ENCODE measurements around the gene SCARB1.

Gene SCARB1

DNA sequence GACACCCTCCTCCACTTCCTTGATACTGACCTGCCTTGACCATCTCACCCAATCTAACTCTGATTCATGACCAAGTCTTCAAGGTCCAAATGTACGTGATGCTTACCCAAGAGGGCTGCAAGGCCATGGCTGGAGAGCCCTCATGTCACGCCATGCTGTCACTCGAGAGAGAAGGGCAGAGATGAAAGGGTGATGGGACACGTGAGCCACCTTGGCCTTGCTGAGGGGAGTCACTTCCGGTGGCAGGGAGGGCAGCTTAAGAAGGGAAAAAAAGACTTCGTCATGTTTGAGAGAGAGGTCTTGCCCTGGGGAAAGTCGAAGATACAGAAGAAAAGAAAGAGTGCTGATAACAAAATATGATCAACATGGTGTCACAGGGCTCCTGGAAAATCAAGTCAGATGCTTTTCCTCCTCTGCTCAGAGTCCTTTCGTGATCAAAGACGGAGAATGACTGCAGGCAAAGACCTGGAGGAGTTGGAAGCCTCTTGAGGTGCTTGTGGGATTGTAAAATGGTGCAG is 3.3 kb upstream of the SCARB1 start:
- DNase-seq (ENCODE audit: low read depth) = no peak
- H3K4me3 ChIP-seq (ENCODE audit: low read depth, low read length) = no peak overlapping the region
- TF ChIP-seq, protein P1, sequence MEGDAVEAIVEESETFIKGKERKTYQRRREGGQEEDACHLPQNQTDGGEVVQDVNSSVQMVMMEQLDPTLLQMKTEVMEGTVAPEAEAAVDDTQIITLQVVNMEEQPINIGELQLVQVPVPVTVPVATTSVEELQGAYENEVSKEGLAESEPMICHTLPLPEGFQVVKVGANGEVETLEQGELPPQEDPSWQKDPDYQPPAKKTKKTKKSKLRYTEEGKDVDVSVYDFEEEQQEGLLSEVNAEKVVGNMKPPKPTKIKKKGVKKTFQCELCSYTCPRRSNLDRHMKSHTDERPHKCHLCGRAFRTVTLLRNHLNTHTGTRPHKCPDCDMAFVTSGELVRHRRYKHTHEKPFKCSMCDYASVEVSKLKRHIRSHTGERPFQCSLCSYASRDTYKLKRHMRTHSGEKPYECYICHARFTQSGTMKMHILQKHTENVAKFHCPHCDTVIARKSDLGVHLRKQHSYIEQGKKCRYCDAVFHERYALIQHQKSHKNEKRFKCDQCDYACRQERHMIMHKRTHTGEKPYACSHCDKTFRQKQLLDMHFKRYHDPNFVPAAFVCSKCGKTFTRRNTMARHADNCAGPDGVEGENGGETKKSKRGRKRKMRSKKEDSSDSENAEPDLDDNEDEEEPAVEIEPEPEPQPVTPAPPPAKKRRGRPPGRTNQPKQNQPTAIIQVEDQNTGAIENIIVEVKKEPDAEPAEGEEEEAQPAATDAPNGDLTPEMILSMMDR (IDR thresholded peaks at IDR 0.05; ENCODE audit: low read depth, low read length, missing control alignments) = no peak

DNA sequence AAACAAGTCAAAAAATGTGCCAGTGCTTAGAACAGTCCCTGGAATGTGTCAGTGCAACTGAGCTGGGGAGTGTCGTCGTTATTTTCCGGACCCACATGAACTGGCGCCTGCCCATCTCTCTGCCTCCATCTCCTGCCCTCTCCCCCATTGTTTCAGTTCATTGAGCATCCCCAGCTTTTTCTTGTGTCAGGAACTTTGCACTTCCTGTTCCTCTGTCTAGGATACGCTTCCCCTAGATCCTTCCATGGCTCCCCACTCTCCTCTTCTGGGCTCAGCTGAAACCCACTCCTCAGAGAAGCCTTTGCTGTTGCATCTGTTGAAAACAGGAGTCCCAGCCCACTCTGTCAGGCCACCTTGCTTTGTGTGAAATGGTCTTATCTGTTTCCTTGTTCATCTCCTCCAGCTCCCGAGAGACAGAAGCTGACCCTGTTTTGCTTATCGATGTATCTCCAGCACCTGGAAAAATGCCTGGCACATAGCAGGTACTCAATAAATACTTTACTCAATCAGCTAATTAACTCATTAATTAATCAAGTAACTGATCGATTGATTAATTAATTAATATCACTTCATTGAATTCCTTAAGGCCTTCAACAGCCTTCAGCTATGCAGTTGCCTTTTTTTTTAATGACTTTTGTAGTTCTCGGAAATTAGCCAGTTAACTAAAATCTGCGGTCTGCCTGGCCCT is 2.7 kb upstream of the SCARB1 start:
- H3K4me3 ChIP-seq (ENCODE audit: low read depth, low read length) = no peak overlapping the region
- no peak for DNase-seq (ENCODE audit: low read depth)
- TF ChIP-seq, protein P1 (IDR thresholded peaks at IDR 0.05; ENCODE audit: low read depth, low read length, missing control alignments) = no peak

DNA sequence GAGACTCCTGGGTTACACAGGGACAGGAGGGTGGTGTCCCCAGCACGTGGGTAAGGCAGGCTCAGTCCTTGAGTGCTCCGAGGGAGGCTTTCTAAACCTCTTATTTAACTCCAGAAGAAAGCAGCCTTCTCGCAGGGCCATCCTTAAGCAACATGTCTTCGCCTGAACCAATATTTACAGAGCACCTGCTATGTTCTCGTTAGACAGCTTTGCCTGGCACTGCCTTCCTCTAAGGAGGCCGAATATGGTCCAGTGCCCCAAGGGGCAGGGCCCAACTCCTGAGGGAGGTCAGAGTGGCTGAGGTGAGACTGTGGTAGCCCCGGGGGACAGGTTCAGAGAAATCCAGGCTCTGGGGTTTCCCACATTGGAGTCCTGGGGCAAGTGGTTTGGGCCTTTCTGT is 2.1 kb upstream of the SCARB1 start:
- TF ChIP-seq, protein P1 (IDR thresholded peaks at IDR 0.05; ENCODE audit: low read depth, low read length, missing control alignments) = no peak
- DNase-seq (ENCODE audit: low read depth) = no peak
- no peak overlapping the region for H3K4me3 ChIP-seq (ENCODE audit: low read depth, low read length)

DNA sequence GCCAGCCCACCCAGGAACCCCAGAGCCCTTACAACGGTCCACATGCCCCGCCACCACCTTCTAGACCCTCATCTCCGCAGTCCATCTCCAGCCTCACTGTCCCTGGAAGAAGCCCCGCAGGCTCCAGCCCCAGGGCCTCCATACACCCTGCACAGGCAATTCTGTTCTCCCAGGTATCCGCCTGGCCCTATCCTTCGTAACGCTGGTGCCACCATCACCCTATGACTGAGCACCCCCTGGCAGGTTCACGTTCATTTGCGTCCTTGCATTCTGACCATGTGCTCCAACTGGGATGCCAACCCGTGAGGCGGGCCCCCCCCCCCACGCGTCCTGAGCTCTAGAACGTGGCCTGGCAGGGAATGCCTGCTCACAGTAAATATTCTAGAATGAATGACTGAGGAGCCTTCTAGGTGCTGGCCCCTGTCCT is 675 bp upstream of the SCARB1 start:
- H3K4me3 ChIP-seq (ENCODE audit: low read depth, low read length) = peak overlapping the region; percentile 86; the same call in 1 of the 2 replicates
- TF ChIP-seq, protein P1 (IDR thresholded peaks at IDR 0.05; ENCODE audit: low read depth, low read length, missing control alignments) = no peak
- DNase-seq (ENCODE audit: low read depth) = no peak

DNA sequence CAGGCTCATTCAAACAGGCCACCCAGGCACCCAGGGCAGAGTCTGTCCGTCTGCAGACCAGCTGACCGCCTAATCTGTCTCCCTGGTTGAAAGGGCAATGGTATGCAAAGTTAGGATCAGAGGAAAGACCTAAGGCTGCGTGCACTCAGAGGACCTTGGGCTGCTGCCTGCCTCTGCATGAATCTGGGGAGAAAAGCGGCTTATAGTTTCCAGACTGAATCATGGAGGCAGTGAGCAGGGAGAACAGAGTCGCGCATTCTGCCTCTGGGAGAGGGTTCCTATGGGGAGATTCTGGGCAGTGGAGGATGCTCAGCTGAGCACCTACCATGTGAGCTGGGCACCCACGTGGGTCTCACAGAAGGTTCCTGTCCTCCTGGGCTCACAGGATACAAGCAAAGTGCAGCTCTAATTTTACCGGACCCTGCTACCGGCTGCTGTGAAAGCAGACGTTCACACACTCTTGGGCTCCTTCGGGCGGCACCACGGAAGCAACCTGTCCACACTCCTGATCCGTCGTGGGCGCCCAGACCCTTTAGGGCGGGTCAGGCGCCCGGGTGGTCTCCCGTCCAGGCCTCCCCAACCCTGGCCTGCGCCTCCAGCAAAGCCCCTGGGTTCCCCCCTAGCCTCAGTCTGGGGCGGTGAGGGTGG is 772 bp downstream of the SCARB1 start:
- peak overlapping the region; percentile 86 for H3K4me3 ChIP-seq (ENCODE audit: low read depth, low read length)
- TF ChIP-seq, protein P1 (IDR thresholded peaks at IDR 0.05; ENCODE audit: low read depth, low read length, missing control alignments) = no peak
- no peak for DNase-seq (ENCODE audit: low read depth)

DNA sequence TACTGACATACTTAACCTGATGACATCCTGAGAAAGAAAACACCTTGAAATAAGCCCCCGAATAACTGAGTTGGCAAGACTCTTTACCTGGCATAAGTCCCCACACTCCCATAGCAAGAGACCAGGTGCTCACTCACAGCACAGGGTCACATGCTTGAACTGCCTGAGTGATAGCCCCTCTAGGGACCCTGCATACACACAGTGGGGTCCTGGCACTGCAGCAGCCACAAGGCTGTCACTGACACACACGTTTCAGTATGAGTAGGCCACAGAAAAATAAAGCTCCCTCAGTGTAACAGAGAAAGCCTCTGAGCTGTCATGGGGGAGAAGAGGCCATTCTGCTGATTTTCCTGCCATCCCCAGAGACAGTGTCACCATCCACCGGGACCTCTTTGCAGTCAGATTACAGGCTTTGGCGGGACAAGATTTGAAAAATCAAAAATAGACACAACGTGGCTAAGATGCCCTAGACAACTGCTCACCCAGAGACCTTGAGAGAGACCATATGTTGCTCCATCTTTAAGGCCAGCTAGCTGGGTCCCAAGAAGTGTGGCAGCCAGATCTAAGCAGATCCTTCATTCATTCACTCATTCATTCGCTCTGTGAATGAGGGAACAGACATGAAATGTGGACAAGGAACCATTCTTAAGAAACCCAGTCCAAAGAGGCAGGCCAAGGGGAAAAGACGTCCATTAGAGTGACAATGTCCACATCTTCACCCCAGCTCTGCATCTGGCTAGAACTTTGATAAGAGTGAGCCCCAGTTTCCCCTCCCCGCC is 1.6 kb downstream of the SCARB1 start:
- DNase-seq (ENCODE audit: low read depth) = no peak
- TF ChIP-seq, protein P1 (IDR thresholded peaks at IDR 0.05; ENCODE audit: low read depth, low read length, missing control alignments) = no peak
- peak overlapping the region; percentile 86 for H3K4me3 ChIP-seq (ENCODE audit: low read depth, low read length)
